ENCODE results near the gene SCAF11.

Gene SCAF11

GRCh38 chr12:45913631-45914030 lies 76.7 kb downstream of the SCAF11 start:
- no peak for DNase-seq (ENCODE audit: low spot score)

- no peak for DNase-seq (ENCODE audit: low spot score)
Measured at GRCh38 chr12:45912774-45913173, 77.6 kb downstream of the SCAF11 start.

- DNase-seq (ENCODE audit: low spot score), result no peak
Measured at GRCh38 chr12:45909041-45909713, 81.2 kb downstream of the SCAF11 start.

GRCh38 chr12:45907955-45908354 lies 82.4 kb downstream of the SCAF11 start:
- no peak for DNase-seq (ENCODE audit: low spot score)

- DNase-seq (ENCODE audit: low spot score), result no peak
Measured at GRCh38 chr12:45898094-45898493, 92.3 kb downstream of the SCAF11 start.

GRCh38 chr12:45895961-45896360 lies 94.4 kb downstream of the SCAF11 start:
- no peak for DNase-seq (ENCODE audit: low spot score)

- no peak for DNase-seq (ENCODE audit: low spot score)
Measured at GRCh38 chr12:45893240-45893639, 97.1 kb downstream of the SCAF11 start.

- no peak for DNase-seq (ENCODE audit: low spot score)
Measured at GRCh38 chr12:45890276-45890675, 100.1 kb downstream of the SCAF11 start.

GRCh38 chr12:45887544-45887943 lies 102.8 kb downstream of the SCAF11 start:
- no peak for DNase-seq (ENCODE audit: low spot score)

- no peak for DNase-seq (ENCODE audit: low spot score)
Measured at GRCh38 chr12:45886685-45887084, 103.7 kb downstream of the SCAF11 start.

- no peak for DNase-seq (ENCODE audit: low spot score)
Measured at GRCh38 chr12:45883187-45883586, 107.2 kb downstream of the SCAF11 start.

- no peak for DNase-seq (ENCODE audit: low spot score)
Measured at GRCh38 chr12:45880533-45880932, 109.8 kb downstream of the SCAF11 start.

GRCh38 chr12:45879363-45879895 lies 110.9 kb downstream of the SCAF11 start:
- no peak for DNase-seq (ENCODE audit: low spot score)

GRCh38 chr12:45878630-45879255 lies 111.6 kb downstream of the SCAF11 start:
- no peak for DNase-seq (ENCODE audit: low spot score)

- DNase-seq (ENCODE audit: low spot score), result no peak
Measured at GRCh38 chr12:45877069-45877468, 113.3 kb downstream of the SCAF11 start.

- DNase-seq (ENCODE audit: low spot score), result no peak
Measured at GRCh38 chr12:45872446-45872845, 117.9 kb downstream of the SCAF11 start.
